Kidney epithelial cell (primary cell): ENCODE measurements around the gene TFAP2A. TPM values are rescaled to one million over a fixed set of nuclear protein-coding genes. Genes with fewer than 3 reads are reported as not detected.

Source experiments
- DNase-seq: peaks from one replicate; pipeline ENCODE4 v3.0.0-alpha.2; 2010; ENCODE audit warnings: low read depth
- H3K27me3 ChIP-seq: 2 replicates; pipeline ENCODE4 v1.6.0; 2011; ENCODE audit warnings: low read length; ENCODE audit not compliant: control insufficient read depth, insufficient read depth
- H3K36me3 ChIP-seq: 2 replicates; pipeline ENCODE4 v1.5.1; 2011; ENCODE audit warnings: low read length; ENCODE audit not compliant: control insufficient read depth, insufficient read depth
- H3K4me3 ChIP-seq: 2 replicates; pipeline ENCODE4 v1.5.1; 2011; ENCODE audit warnings: low read depth, mild to moderate bottlenecking, control low read depth, low read length
- total RNA-seq: library from RNA; depleted of rRNA; stranded (reverse); fragments of >200 nt; gene quantifications from 2 replicates; pipeline ENCODE4 v1.2.3, GENCODE V29; 2015
- TF ChIP-seq, protein P1 (sequence below): IDR thresholded peaks from 2 replicates; pipeline ENCODE4 v1.5.1; 2011; ENCODE audit warnings: mild to moderate bottlenecking, moderate library complexity, low read length, control low read depth, inconsistent platforms; ENCODE audit not compliant: insufficient read depth, poor library complexity, severe bottlenecking

TFAP2A gene
- 8.8 and 11.2 TPM in 2 replicates for total RNA-seq

- H3K27me3 ChIP-seq: peaks cover 76% of the 10 kb centered on the region
- H3K4me3 ChIP-seq: peak within 1 kb of the TSS; percentile 58
- H3K36me3 ChIP-seq: no peaks in the 10 kb centered on the region
- TF ChIP-seq, protein P1, sequence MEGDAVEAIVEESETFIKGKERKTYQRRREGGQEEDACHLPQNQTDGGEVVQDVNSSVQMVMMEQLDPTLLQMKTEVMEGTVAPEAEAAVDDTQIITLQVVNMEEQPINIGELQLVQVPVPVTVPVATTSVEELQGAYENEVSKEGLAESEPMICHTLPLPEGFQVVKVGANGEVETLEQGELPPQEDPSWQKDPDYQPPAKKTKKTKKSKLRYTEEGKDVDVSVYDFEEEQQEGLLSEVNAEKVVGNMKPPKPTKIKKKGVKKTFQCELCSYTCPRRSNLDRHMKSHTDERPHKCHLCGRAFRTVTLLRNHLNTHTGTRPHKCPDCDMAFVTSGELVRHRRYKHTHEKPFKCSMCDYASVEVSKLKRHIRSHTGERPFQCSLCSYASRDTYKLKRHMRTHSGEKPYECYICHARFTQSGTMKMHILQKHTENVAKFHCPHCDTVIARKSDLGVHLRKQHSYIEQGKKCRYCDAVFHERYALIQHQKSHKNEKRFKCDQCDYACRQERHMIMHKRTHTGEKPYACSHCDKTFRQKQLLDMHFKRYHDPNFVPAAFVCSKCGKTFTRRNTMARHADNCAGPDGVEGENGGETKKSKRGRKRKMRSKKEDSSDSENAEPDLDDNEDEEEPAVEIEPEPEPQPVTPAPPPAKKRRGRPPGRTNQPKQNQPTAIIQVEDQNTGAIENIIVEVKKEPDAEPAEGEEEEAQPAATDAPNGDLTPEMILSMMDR: peak; percentile 54
- DNase-seq: no peak
These were observed at the start of gene TFAP2A for GRCh38 chr6:10414756-10415616. Gene TFAP2A, minus strand, starts transcription at chr6:10415074. Its CDS starts 83 bp downstream, at chr6:10414991.

DNA sequence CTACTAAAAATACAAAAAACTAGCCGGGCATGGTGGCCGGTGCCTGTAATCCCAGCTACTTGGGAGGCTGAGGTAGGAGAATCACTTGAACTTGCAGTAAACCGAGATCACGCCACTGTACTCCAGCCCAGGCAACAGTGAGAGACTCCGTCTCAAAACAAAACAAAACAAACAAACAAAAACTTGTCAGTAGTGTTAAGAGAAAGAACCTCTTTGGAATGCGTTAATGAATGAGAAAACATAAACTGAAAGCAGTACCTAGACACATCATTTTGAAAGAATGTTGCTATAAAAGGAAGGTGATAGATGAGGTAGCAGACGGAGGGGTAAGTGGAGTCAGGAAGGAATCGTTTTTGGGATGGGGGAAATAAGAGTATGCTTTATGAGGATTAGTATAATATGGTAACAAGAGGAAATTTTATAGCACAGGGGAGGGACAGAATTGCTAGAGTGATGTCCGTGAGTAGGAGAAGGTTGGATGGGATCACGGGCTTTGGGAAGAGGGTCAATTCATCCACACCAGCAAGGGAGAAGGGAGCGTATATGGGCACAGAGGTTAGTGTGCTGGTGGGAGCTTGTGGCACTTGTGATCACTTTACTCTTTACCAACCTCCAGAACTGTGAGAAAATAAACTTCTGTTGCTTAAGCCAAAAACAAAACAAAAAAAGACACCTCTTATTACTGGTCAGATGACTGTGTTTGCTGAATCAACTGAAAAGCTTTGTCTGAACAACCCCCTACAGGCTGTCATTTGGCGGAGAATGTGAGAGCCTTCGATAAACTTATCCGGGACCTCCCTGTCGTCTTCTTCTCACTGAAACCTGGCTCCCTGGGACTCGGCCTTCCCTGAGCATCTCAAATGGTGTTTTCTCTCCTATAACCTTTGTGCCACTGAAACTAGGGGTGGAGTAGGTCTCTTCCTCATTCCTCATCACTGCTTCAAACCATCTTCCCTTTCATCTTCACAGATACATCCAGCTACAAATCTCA, 48.9 kb upstream of the TFAP2A start:
- no peak for DNase-seq
- H3K27me3 ChIP-seq: no peaks in the 10 kb centered on the region
- no peak overlapping the region for H3K4me3 ChIP-seq
- no peaks in the 10 kb centered on the region for H3K36me3 ChIP-seq
- TF ChIP-seq, protein P1: no peak

- no peaks in the 10 kb centered on the region for H3K27me3 ChIP-seq
- H3K4me3 ChIP-seq: no peak overlapping the region
- DNase-seq: no peak
- TF ChIP-seq, protein P1: no peak
- no peaks in the 10 kb centered on the region for H3K36me3 ChIP-seq
These were observed 48.2 kb upstream of the TFAP2A start for GRCh38 chr6:10463040-10463439.

DNA sequence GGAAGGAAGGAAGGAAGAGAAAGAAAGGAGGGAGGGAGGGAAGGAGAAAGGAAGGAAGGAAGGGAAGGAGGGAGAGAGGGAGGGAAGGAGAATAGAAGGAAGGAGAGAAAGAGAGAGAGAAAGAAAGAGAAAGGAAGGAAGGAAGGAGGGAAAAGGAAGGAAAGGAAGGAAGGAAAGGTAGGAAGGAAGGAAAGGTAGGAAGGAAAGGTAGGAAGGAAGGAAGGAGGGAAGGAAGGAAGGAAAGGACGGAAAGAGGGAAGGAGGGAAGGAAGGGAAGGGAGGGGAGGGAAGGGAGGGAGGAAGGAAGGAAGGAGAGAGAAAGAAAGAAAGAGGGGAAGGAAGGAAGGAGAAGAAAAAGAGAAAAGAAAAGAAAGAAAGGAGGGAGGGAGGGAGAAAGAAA, 47.0 kb upstream of the TFAP2A start:
- no peak for DNase-seq
- Histone ChIP-seq H3K36me3 (no peaks in the 10 kb centered on the region), H3K27me3 (no peaks in the 10 kb centered on the region), H3K4me3 (no peak overlapping the region)
- TF ChIP-seq, protein P1: no peak

DNA sequence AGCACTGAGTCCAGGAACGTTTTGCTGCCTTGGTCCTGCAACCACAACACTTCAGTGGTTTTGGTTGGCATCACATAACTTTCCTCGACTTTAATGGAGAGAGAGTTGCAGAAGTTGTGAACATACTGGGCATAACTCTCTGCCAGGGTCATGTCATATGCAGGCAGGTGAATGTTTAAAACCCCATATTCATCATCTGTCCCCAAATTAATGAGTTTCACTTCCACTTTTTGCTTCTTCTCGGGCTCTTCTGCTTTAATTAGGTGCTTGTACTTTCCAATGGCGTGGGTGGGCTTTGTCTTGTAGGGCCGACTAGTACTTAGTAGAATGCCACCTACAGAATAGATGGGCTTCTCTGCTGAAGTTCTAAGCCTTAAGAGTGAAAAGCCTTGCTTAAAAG, 45.2 kb upstream of the TFAP2A start:
- no peak overlapping the region for H3K4me3 ChIP-seq
- TF ChIP-seq, protein P1: no peak
- DNase-seq: no peak

More for the DNA sequence above, 45.2 kb upstream of the TFAP2A start:
- H3K36me3 ChIP-seq: no peaks in the 10 kb centered on the region
- H3K27me3 ChIP-seq: no peaks in the 10 kb centered on the region
